Measurements from ENCODE around the gene BCAR3.
"Not testable (repeated sequence)": the region's sequence is repeated elsewhere in the genome, so short reads cannot be mapped to it uniquely, and the experiment has no call there.

Gene BCAR3

GRCh38 chr1:93687542-93687941, 5.9 kb upstream of the BCAR3 start:
- no peak for DNase-seq

GRCh38 chr1:93686504-93687250, 5.0 kb upstream of the BCAR3 start:
- DNase-seq, result no peak

GRCh38 chr1:93685918-93686317, 4.3 kb upstream of the BCAR3 start:
- DNase-seq, result no peak

- no peak for DNase-seq
Measured at GRCh38 chr1:93683234-93683633, 1.6 kb upstream of the BCAR3 start.

GRCh38 chr1:93681989-93682412, 364 bp upstream of the BCAR3 start:
- DNase-seq, result no peak

GRCh38 chr1:93680420-93681100, 1.1 kb downstream of the BCAR3 start:
- peak; percentile 60 to 68 for DNase-seq

GRCh38 chr1:93680076-93680419, 1.6 kb downstream of the BCAR3 start:
- DNase-seq, result no peak

- no peak for DNase-seq
Measured at GRCh38 chr1:93679546-93679945, 2.1 kb downstream of the BCAR3 start.

GRCh38 chr1:93678946-93679480, 2.6 kb downstream of the BCAR3 start:
- no peak for DNase-seq

GRCh38 chr1:93678491-93678890, 3.1 kb downstream of the BCAR3 start:
- DNase-seq, result no peak

GRCh38 chr1:93677729-93678128, 3.9 kb downstream of the BCAR3 start:
- no peak for DNase-seq

GRCh38 chr1:93676427-93676826, 5.2 kb downstream of the BCAR3 start:
- no peak for DNase-seq

GRCh38 chr1:93675931-93676330, 5.7 kb downstream of the BCAR3 start:
- no peak for DNase-seq

- no peak for DNase-seq
Measured at GRCh38 chr1:93675271-93675670, 6.4 kb downstream of the BCAR3 start.

- DNase-seq, result not testable (repeated sequence)
Measured at GRCh38 chr1:93674071-93674470, 7.6 kb downstream of the BCAR3 start.

- DNase-seq, result no peak
Measured at GRCh38 chr1:93673163-93673829, 8.3 kb downstream of the BCAR3 start.

GRCh38 chr1:93672477-93673162, 9.0 kb downstream of the BCAR3 start:
- no peak for DNase-seq

GRCh38 chr1:93672069-93672468, 9.6 kb downstream of the BCAR3 start:
- no peak for DNase-seq

- no peak for DNase-seq
Measured at GRCh38 chr1:93671099-93671621, 10.5 kb downstream of the BCAR3 start.

GRCh38 chr1:93670141-93670540, 11.5 kb downstream of the BCAR3 start:
- DNase-seq, result no peak

- DNase-seq, result no peak
Measured at GRCh38 chr1:93669369-93669768, 12.3 kb downstream of the BCAR3 start.

GRCh38 chr1:93668951-93669350, 12.7 kb downstream of the BCAR3 start:
- DNase-seq, result no peak

- no peak for DNase-seq
Measured at GRCh38 chr1:93668121-93668520, 13.5 kb downstream of the BCAR3 start.
